ENCODE results near the gene BRMS1L.

BRMS1L gene

DNA sequence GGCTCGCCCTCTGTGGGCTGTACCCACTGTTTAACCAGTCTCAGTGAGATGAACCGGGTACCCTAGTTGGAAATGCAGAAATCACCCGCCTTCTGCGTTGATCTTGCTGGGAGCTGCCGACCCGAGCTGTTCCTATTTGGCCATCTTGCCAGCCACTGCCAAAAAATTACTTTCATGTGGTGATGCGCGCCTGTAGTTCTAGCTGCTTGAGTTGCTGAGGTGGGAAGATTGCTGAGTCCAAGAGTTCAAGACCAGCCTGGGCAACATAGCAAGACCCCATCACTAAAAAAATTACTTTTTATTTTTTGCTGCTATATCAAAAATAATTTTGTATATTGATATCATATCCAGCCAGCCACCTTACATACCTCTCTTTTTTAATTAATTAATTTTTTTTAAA, 18.4 kb downstream of the BRMS1L start:
- Histone ChIP-seq H3K79me2 (ENCODE audit: insufficient read depth, low read length) (peaks cover 4% of the 10 kb centered on the region; the same call in 1 of the 2 replicates), H3K4me3 (ENCODE audit: low read length, poor library complexity, severe bottlenecking) (no peak overlapping the region), H3K4me1 (ENCODE audit: insufficient read depth, low read length, poor library complexity, severe bottlenecking) (no peaks in the 10 kb centered on the region), H3K9me2 (replicated peaks; ENCODE audit: low read depth, low read length) (no peaks in the 10 kb centered on the region), H3K9me3 (ENCODE audit: insufficient read depth, low read depth, low read length) (peaks cover 4% of the 10 kb centered on the region; the same call in 1 of the 2 replicates), H3K27me3 (ENCODE audit: insufficient read depth, low read length, poor library complexity, severe bottlenecking) (no peaks in the 10 kb centered on the region), H3F3A (ENCODE audit: low read depth) (no peaks in the 10 kb centered on the region), H4K20me1 (ENCODE audit: insufficient read depth, low read length, poor library complexity, severe bottlenecking) (no peaks in the 10 kb centered on the region), H2AFZ (ENCODE audit: low read length) (no peak overlapping the region), H3K36me3 (ENCODE audit: insufficient read depth, low read length) (peaks cover 47% of the 10 kb centered on the region; the same call in 1 of the 2 replicates), H3K4me2 (ENCODE audit: low read depth, low read length, poor library complexity, severe bottlenecking) (no peak overlapping the region), H3K9ac (ENCODE audit: low read depth, low read length, poor library complexity, severe bottlenecking) (no peak overlapping the region)
- TF ChIP-seq, protein P1, sequence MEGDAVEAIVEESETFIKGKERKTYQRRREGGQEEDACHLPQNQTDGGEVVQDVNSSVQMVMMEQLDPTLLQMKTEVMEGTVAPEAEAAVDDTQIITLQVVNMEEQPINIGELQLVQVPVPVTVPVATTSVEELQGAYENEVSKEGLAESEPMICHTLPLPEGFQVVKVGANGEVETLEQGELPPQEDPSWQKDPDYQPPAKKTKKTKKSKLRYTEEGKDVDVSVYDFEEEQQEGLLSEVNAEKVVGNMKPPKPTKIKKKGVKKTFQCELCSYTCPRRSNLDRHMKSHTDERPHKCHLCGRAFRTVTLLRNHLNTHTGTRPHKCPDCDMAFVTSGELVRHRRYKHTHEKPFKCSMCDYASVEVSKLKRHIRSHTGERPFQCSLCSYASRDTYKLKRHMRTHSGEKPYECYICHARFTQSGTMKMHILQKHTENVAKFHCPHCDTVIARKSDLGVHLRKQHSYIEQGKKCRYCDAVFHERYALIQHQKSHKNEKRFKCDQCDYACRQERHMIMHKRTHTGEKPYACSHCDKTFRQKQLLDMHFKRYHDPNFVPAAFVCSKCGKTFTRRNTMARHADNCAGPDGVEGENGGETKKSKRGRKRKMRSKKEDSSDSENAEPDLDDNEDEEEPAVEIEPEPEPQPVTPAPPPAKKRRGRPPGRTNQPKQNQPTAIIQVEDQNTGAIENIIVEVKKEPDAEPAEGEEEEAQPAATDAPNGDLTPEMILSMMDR (conservative IDR thresholded peaks at IDR 0.05; ENCODE audit: low read length) = no peak
- no peak for TF ChIP-seq EZH2phosphoT487 (IDR thresholded peaks at IDR 0.05; ENCODE audit: borderline replicate concordance)

DNA sequence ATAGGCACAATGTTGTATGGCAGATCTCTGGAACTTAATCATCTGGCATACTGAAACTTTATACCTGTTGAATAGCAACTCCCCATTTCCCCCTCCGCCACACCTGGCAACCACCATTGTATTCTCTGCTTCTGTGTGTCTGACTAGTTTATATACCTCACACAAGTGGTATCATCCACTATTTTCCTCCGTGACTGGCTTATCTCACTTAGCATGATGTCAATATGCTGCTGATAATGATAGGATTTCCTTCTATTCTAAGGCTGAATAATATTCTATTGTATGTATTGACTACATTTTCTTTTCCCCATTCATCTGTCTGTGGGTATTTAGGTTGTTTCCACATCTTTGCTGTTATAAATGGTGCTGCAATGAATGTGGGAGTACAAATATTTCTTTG, 21.5 kb downstream of the BRMS1L start:
- Histone ChIP-seq H3K9me2 (replicated peaks; ENCODE audit: low read depth, low read length) (no peaks in the 10 kb centered on the region), H3K27me3 (ENCODE audit: insufficient read depth, low read length, poor library complexity, severe bottlenecking) (no peaks in the 10 kb centered on the region), H4K20me1 (ENCODE audit: insufficient read depth, low read length, poor library complexity, severe bottlenecking) (no peaks in the 10 kb centered on the region), H3K4me3 (ENCODE audit: low read length, poor library complexity, severe bottlenecking) (no peak overlapping the region), H3K9ac (ENCODE audit: low read depth, low read length, poor library complexity, severe bottlenecking) (no peak overlapping the region), H3F3A (ENCODE audit: low read depth) (no peaks in the 10 kb centered on the region), H2AFZ (ENCODE audit: low read length) (no peak overlapping the region), H3K4me1 (ENCODE audit: insufficient read depth, low read length, poor library complexity, severe bottlenecking) (no peaks in the 10 kb centered on the region), H3K9me3 (ENCODE audit: insufficient read depth, low read depth, low read length) (peaks cover 3% of the 10 kb centered on the region; the same call in 1 of the 2 replicates), H3K79me2 (ENCODE audit: insufficient read depth, low read length) (no peaks in the 10 kb centered on the region; the same call in 1 of the 2 replicates), H3K36me3 (ENCODE audit: insufficient read depth, low read length) (peaks cover 53% of the 10 kb centered on the region), H3K4me2 (ENCODE audit: low read depth, low read length, poor library complexity, severe bottlenecking) (no peak overlapping the region)
- TF ChIP-seq, protein P1 (conservative IDR thresholded peaks at IDR 0.05; ENCODE audit: low read length) = no peak
- no peak for TF ChIP-seq EZH2phosphoT487 (IDR thresholded peaks at IDR 0.05; ENCODE audit: borderline replicate concordance)

DNA sequence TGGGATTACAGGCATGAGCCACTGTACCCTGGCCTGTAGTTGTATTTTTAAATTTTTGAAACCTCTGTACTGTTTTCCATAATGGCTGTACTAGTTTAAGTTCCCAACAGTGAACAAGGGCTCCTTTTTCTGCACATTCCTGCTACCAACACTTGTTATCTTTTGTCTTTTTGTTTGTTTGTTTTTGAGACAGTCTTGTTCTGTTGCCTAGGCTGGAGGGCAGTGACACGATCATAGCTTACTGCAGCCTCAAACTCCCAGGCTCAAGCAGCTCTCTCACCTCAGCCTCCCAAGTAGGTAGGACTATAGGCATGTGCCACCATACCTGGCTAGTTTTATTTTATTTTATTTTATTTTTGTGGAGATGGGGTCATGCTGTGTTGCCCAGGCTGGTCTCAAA, 23.0 kb downstream of the BRMS1L start:
- Histone ChIP-seq H3K4me3 (ENCODE audit: low read length, poor library complexity, severe bottlenecking) (no peak overlapping the region), H3K9ac (ENCODE audit: low read depth, low read length, poor library complexity, severe bottlenecking) (no peak overlapping the region), H4K20me1 (ENCODE audit: insufficient read depth, low read length, poor library complexity, severe bottlenecking) (no peaks in the 10 kb centered on the region), H2AFZ (ENCODE audit: low read length) (no peak overlapping the region), H3K4me2 (ENCODE audit: low read depth, low read length, poor library complexity, severe bottlenecking) (no peak overlapping the region), H3K9me2 (replicated peaks; ENCODE audit: low read depth, low read length) (no peaks in the 10 kb centered on the region), H3K27me3 (ENCODE audit: insufficient read depth, low read length, poor library complexity, severe bottlenecking) (no peaks in the 10 kb centered on the region), H3F3A (ENCODE audit: low read depth) (no peaks in the 10 kb centered on the region), H3K4me1 (ENCODE audit: insufficient read depth, low read length, poor library complexity, severe bottlenecking) (no peaks in the 10 kb centered on the region), H3K36me3 (ENCODE audit: insufficient read depth, low read length) (peaks cover 42% of the 10 kb centered on the region), H3K9me3 (ENCODE audit: insufficient read depth, low read depth, low read length) (no peaks in the 10 kb centered on the region; the same call in 1 of the 2 replicates), H3K79me2 (ENCODE audit: insufficient read depth, low read length) (no peaks in the 10 kb centered on the region; the same call in 1 of the 2 replicates)
- no peak for TF ChIP-seq EZH2phosphoT487 (IDR thresholded peaks at IDR 0.05; ENCODE audit: borderline replicate concordance)
- TF ChIP-seq, protein P1 (conservative IDR thresholded peaks at IDR 0.05; ENCODE audit: low read length) = no peak

Data from Loucy (cell line).